ENCODE data around the gene VGF.

VGF gene

DNA sequence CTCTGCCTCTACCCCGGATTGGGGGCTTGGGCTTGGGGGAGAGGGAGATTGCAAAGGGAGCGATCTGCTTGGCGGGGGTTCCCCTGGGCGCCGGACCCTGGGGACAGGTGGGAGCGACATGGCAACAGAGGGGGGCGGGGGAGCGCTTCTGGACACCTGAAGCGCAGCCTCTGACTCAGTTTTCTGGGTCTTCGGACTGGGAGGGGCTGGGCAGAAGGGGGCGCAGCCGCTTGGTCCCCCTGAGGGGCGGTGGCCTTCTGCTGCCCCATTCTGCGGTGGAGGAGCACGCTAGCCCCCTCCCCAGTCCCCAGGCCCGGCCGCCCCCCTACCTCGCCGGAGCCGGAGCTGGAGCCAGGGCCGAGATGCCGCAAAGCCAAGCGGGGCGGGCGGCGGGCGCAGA is 14.3 kb upstream of the VGF start:
- Histone ChIP-seq H3K9me3 (ENCODE audit: control insufficient read depth, insufficient read depth, low read depth, low read length) (no peaks in the 10 kb centered on the region), H3K27ac (ENCODE audit: extremely low read depth, low read depth, low read length) (no peak overlapping the region), H3K4me1 (ENCODE audit: control insufficient read depth, insufficient read depth, low read length) (no peaks in the 10 kb centered on the region), H3K36me3 (ENCODE audit: control insufficient read depth in 2 of 2, insufficient read depth in 1 of 2, low read length in 2 of 2) (no peaks in the 10 kb centered on the region), H3K4me3 (ENCODE audit: low read depth, low read length) (no peak overlapping the region)
- ChIA-PET CTCF (no interaction called here), POLR2A (no interaction called here)
- TF ChIP-seq, protein P1, sequence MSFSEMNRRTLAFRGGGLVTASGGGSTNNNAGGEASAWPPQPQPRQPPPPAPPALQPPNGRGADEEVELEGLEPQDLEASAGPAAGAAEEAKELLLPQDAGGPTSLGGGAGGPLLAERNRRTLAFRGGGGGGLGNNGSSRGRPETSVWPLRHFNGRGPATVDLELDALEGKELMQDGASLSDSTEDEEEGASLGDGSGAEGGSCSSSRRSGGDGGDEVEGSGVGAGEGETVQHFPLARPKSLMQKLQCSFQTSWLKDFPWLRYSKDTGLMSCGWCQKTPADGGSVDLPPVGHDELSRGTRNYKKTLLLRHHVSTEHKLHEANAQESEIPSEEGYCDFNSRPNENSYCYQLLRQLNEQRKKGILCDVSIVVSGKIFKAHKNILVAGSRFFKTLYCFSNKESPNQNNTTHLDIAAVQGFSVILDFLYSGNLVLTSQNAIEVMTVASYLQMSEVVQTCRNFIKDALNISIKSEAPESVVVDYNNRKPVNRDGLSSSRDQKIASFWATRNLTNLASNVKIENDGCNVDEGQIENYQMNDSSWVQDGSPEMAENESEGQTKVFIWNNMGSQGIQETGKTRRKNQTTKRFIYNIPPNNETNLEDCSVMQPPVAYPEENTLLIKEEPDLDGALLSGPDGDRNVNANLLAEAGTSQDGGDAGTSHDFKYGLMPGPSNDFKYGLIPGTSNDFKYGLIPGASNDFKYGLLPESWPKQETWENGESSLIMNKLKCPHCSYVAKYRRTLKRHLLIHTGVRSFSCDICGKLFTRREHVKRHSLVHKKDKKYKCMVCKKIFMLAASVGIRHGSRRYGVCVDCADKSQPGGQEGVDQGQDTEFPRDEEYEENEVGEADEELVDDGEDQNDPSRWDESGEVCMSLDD (tag by site-specific recombination; IDR thresholded peaks at IDR 0.05), result no peak
- TF ChIP-seq ZNF514 (tag by site-specific recombination; IDR thresholded peaks at IDR 0.05) (no peak), HOXA7 (CRISPR knock-in tag; IDR thresholded peaks at IDR 0.05; ENCODE audit: borderline replicate concordance) (no peak), ZNF2 (tag by site-specific recombination; IDR thresholded peaks at IDR 0.05) (no peak), ZNF416 (tag by site-specific recombination; IDR thresholded peaks at IDR 0.05) (no peak), ZFP3 (tag by site-specific recombination; IDR thresholded peaks at IDR 0.05; ENCODE audit: low read depth) (no peak), ZNF266 (tag by site-specific recombination; IDR thresholded peaks at IDR 0.05; ENCODE audit: low read depth) (no peak), WT1 (tag by site-specific recombination; IDR thresholded peaks at IDR 0.05) (no peak), ZNF121 (tag by site-specific recombination; IDR thresholded peaks at IDR 0.05) (no peak), REPIN1 (tag by site-specific recombination; IDR thresholded peaks at IDR 0.05; ENCODE audit: low read depth) (no peak), KLF8 (tag by site-specific recombination; IDR thresholded peaks at IDR 0.05) (no peak), ZNF37A (tag by site-specific recombination; IDR thresholded peaks at IDR 0.05) (no peak), RBAK (tag by site-specific recombination; IDR thresholded peaks at IDR 0.05) (no peak), ZNF785 (tag by site-specific recombination; IDR thresholded peaks at IDR 0.05) (no peak), ZBTB21 (tag by site-specific recombination; IDR thresholded peaks at IDR 0.05) (no peak)
- TF ChIP-seq, protein P2, sequence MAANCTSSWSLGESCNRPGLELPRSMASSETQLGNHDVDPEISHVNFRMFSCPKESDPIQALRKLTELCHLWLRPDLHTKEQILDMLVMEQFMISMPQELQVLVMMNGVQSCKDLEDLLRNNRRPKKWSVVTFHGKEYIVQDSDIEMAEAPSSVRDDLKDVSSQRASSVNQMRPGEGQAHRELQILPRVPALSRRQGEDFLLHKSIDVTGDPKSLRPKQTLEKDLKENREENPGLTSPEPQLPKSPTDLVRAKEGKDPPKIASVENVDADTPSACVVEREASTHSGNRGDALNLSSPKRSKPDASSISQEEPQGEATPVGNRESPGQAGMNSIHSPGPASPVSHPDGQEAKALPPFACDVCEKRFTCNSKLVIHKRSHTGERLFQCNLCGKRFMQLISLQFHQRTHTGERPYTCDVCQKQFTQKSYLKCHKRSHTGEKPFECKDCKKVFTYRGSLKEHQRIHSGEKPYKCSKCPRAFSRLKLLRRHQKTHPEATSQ (tag by site-specific recombination; IDR thresholded peaks at IDR 0.05), result no peak
- TF ChIP-seq, protein P3, sequence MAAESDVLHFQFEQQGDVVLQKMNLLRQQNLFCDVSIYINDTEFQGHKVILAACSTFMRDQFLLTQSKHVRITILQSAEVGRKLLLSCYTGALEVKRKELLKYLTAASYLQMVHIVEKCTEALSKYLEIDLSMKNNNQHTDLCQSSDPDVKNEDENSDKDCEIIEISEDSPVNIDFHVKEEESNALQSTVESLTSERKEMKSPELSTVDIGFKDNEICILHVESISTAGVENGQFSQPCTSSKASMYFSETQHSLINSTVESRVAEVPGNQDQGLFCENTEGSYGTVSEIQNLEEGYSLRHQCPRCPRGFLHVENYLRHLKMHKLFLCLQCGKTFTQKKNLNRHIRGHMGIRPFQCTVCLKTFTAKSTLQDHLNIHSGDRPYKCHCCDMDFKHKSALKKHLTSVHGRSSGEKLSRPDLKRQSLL (tag by site-specific recombination; IDR thresholded peaks at IDR 0.05), result no peak

DNA sequence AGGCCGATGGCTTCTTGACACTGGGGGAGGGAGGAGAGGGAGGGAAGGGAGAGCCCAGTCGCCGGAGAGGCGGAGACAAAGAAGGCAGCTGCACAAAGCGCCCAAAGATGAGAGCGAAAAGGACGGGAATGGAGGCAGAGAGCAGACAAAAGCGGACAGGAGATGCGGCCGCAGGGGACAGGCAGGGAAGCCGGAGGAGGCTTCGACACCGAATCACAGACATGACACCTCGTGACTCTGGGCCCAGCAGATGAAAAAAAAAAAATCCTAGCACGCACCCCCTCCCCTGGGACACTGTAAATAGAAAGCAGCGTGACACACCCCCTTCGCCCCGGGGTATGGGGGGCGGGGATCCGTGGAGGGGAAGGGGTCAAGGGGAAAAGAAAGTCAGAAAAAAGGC is 13.7 kb upstream of the VGF start:
- POLR2A ChIA-PET, result interaction anchor here (0.6 kb wide), 1 partner anchor 284 kb away, joined by 3 read pairs; no protein-coding TSS in a partner anchor
- no peaks in the 10 kb centered on the region for H3K4me1 ChIP-seq (ENCODE audit: control insufficient read depth, insufficient read depth, low read length)
- CTCF ChIA-PET, result interaction anchor here (0.7 to 1.0 kb wide), 2 partner anchors 104 to 112 kb away, joined by 3 read pairs; no protein-coding TSS in a partner anchor
- H3K9me3 ChIP-seq (ENCODE audit: control insufficient read depth, insufficient read depth, low read depth, low read length), result no peaks in the 10 kb centered on the region
- H3K27ac ChIP-seq (ENCODE audit: extremely low read depth, low read depth, low read length), result no peak overlapping the region
- no peaks in the 10 kb centered on the region for H3K36me3 ChIP-seq (ENCODE audit: control insufficient read depth in 2 of 2, insufficient read depth in 1 of 2, low read length in 2 of 2)
- peak; percentile 40 for TF ChIP-seq ZNF335 (tag by site-specific recombination; conservative IDR thresholded peaks at IDR 0.05)
- TF ChIP-seq ZNF221 (tag by site-specific recombination; IDR thresholded peaks at IDR 0.05; ENCODE audit: borderline replicate concordance), result no peak
- TF ChIP-seq, protein P4, sequence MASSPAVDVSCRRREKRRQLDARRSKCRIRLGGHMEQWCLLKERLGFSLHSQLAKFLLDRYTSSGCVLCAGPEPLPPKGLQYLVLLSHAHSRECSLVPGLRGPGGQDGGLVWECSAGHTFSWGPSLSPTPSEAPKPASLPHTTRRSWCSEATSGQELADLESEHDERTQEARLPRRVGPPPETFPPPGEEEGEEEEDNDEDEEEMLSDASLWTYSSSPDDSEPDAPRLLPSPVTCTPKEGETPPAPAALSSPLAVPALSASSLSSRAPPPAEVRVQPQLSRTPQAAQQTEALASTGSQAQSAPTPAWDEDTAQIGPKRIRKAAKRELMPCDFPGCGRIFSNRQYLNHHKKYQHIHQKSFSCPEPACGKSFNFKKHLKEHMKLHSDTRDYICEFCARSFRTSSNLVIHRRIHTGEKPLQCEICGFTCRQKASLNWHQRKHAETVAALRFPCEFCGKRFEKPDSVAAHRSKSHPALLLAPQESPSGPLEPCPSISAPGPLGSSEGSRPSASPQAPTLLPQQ (tag by site-specific recombination; IDR thresholded peaks at IDR 0.05), result peak; percentile 42; the same call in 1 of the 2 replicates
- TF ChIP-seq, protein P5, sequence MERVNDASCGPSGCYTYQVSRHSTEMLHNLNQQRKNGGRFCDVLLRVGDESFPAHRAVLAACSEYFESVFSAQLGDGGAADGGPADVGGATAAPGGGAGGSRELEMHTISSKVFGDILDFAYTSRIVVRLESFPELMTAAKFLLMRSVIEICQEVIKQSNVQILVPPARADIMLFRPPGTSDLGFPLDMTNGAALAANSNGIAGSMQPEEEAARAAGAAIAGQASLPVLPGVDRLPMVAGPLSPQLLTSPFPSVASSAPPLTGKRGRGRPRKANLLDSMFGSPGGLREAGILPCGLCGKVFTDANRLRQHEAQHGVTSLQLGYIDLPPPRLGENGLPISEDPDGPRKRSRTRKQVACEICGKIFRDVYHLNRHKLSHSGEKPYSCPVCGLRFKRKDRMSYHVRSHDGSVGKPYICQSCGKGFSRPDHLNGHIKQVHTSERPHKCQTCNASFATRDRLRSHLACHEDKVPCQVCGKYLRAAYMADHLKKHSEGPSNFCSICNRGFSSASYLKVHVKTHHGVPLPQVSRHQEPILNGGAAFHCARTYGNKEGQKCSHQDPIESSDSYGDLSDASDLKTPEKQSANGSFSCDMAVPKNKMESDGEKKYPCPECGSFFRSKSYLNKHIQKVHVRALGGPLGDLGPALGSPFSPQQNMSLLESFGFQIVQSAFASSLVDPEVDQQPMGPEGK (tag by site-specific recombination; IDR thresholded peaks at IDR 0.05), result peak; percentile 37; the same call in 1 of the 2 replicates
- no peak for TF ChIP-seq ZBTB1 (tag by site-specific recombination; IDR thresholded peaks at IDR 0.05)
- TF ChIP-seq KLF10 (tag by site-specific recombination; IDR thresholded peaks at IDR 0.05), result peak; percentile 47; the same call in 1 of the 2 replicates
- 0 out of 2 replicates have a peak, but pooled peaks have one; percentile 7 for TF ChIP-seq ZFHX2 (tag by site-specific recombination; conservative IDR thresholded peaks at IDR 0.05)
- peak; percentile 70 for TF ChIP-seq KLF9 (tag by site-specific recombination; IDR thresholded peaks at IDR 0.05; ENCODE audit: low read depth)
- no peak overlapping the region for H3K4me3 ChIP-seq (ENCODE audit: low read depth, low read length)

All from HEK293 (cell line).